Measurements from ENCODE around the gene TFR2. TPM values are rescaled to one million over a fixed set of nuclear protein-coding genes. Genes with fewer than 3 reads are reported as not detected.

The TFR2 gene
- total and polyA plus RNA-seq, 10 donors: 1.7 to 6.6 (median 2.1) TPM

DNA sequence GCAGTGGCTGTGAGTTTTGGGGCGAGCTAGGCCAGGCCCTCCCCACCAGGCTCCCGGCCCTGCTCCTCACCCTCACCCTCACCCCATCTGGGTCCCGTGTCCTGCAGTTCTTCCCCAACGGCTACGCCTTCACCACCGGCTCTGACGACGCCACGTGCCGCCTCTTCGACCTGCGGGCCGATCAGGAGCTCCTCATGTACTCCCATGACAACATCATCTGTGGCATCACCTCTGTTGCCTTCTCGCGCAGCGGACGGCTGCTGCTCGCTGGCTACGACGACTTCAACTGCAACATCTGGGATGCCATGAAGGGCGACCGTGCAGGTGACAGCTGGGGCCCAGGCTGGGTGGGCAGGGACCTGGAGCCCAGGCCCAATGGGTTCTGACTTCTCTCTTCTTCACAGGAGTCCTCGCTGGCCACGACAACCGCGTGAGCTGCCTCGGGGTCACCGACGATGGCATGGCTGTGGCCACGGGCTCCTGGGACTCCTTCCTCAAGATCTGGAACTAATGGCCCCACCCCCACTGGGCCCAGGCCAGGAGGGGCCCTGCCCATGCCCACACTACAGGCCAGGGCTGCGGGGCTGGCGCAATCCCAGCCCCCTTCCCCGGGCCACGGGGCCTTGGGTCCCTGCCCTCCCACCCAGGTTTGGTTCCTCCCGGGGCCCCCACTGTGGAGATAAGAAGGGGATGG is 37.1 kb upstream of the TFR2 start:
- 76 to 85% (median 84%) methylated on average over 21 to 35 of the region's 35 CpGs for WGBS, 5 donors
- Histone ChIP-seq H3K4me1 (peaks cover 7 to 68% (median 42%) of the 10 kb centered on the region in 6 donors), H3K36me3 (peaks cover 0 to 74% (median 70%) of the 10 kb centered on the region in 6 donors), H3K9me3 (no peaks in the 10 kb centered on the region), H3K27ac (peak overlapping the region in 4 of 8 donors; percentile 58 to 100 (median 100)), H3K27me3 (replicated peaks in 1 of 7) (no peaks in the 10 kb centered on the region), H3K4me3 (no peak overlapping the region)
- intact Hi-C loops (cut with DNase I; ENCODE audit: low total_unique reads): loop anchor here (10.0 kb wide), 1 partner anchor 64 kb away; the partner anchor contains the start of gene MOSPD3
- DNase-seq: peak; percentile 81
- peak; percentile 63 to 87 (median 76) for TF ChIP-seq POLR2AphosphoS5 (IDR thresholded peaks at IDR 0.05)
- TF ChIP-seq POLR2A (IDR thresholded peaks at IDR 0.05): no peak
- TF ChIP-seq, protein P1, sequence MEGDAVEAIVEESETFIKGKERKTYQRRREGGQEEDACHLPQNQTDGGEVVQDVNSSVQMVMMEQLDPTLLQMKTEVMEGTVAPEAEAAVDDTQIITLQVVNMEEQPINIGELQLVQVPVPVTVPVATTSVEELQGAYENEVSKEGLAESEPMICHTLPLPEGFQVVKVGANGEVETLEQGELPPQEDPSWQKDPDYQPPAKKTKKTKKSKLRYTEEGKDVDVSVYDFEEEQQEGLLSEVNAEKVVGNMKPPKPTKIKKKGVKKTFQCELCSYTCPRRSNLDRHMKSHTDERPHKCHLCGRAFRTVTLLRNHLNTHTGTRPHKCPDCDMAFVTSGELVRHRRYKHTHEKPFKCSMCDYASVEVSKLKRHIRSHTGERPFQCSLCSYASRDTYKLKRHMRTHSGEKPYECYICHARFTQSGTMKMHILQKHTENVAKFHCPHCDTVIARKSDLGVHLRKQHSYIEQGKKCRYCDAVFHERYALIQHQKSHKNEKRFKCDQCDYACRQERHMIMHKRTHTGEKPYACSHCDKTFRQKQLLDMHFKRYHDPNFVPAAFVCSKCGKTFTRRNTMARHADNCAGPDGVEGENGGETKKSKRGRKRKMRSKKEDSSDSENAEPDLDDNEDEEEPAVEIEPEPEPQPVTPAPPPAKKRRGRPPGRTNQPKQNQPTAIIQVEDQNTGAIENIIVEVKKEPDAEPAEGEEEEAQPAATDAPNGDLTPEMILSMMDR (IDR thresholded peaks at IDR 0.05 in 8 of 11, conservative IDR thresholded peaks at IDR 0.05 in 3 of 11): no peak

DNA sequence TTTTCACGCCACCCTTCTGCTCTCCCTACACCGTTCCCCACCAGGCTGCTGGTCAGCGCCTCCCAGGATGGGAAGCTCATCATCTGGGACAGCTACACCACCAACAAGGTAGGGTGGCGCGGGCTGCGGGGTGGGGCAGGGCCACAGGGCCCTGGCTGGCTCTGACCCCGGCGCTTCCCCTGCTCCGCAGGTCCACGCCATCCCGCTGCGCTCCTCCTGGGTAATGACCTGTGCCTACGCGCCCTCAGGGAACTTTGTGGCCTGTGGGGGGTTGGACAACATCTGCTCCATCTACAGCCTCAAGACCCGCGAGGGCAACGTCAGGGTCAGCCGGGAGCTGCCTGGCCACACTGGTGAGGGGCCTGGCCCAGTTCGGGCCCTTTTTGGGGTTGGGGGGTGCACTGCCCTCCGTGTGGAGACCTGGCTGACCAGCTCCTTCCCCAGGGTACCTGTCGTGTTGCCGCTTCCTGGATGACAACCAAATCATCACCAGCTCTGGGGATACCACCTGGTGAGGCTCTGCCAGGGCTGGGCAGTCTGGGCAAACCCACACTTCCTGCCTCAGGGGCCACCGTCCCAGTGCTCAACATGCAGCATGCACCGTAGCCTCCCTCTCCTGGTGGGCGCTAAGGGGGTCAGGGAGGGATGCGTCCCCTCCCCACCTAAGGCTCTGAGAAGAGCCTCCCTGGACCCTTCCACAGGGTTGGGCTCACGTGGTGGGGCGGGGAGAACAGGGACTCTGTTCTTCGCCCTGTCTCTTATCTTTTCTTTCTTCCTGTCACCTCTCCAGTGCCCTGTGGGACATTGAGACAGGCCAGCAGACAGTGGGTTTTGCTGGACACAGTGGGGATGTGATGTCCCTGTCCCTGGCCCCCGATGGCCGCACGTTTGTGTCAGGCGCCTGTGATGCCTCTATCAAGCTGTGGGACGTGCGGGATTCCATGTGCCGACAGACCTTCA is 36.2 kb upstream of the TFR2 start:
- H3K4me1 ChIP-seq: peaks cover 7 to 74% (median 49%) of the 10 kb centered on the region in 6 donors

GRCh38 chr7:100676501-100677306 is 35.4 kb upstream of the TFR2 start:
- H3K9me3 ChIP-seq: no peaks in the 10 kb centered on the region
- TF ChIP-seq, protein P1 (IDR thresholded peaks at IDR 0.05 in 8 of 11, conservative IDR thresholded peaks at IDR 0.05 in 3 of 11): no peak
- TF ChIP-seq POLR2AphosphoS5 (IDR thresholded peaks at IDR 0.05): peak in 1 of 3 donors; percentile 63
- H3K27ac ChIP-seq: peak overlapping the region; percentile 97 to 100 (median 99)
- intact Hi-C loops (cut with DNase I; ENCODE audit: low total_unique reads): loop anchor here (10.0 kb wide), 1 partner anchor 62 kb away; the partner anchor contains the start of gene MOSPD3
- peaks cover 7 to 73% (median 50%) of the 10 kb centered on the region in 6 donors for H3K4me1 ChIP-seq
- peak overlapping the region in 7 of 8 donors; percentile 86 to 98 (median 92) for H3K4me3 ChIP-seq
- DNase-seq: peak; percentile 85
- H3K36me3 ChIP-seq: peaks cover 0 to 57% (median 53%) of the 10 kb centered on the region in 6 donors
- no peaks in the 10 kb centered on the region for H3K27me3 ChIP-seq (replicated peaks in 1 of 7)
- 84 to 91% (median 86%) methylated on average over 21 to 23 of the region's 23 CpGs for WGBS, 5 donors

More for the DNA sequence above, 36.2 kb upstream of the TFR2 start:
- Histone ChIP-seq H3K4me3 (peak overlapping the region in 1 of 8 donors; percentile 98), H3K27me3 (replicated peaks in 1 of 7) (no peaks in the 10 kb centered on the region), H3K36me3 (peaks cover 0 to 66% (median 62%) of the 10 kb centered on the region in 6 donors), H3K27ac (peak overlapping the region in 4 of 8 donors; percentile 99 to 100 (median 100)), H3K9me3 (no peaks in the 10 kb centered on the region)
- TF ChIP-seq POLR2A (IDR thresholded peaks at IDR 0.05) (no peak), POLR2AphosphoS5 (IDR thresholded peaks at IDR 0.05) (peak in 1 of 3 donors; percentile 65)
- DNase-seq: peak; percentile 84
- intact Hi-C loops (cut with DNase I; ENCODE audit: low total_unique reads): loop anchor here (10.0 kb wide), 1 partner anchor 63 kb away; the partner anchor contains the start of gene MOSPD3
- 85 to 90% (median 87%) methylated on average over 16 to 36 of the region's 36 CpGs for WGBS, 5 donors
